HepG2 (cell line): Measurements from ENCODE around the gene MYO10. TPM values are rescaled to one million over a fixed set of nuclear protein-coding genes. Genes with fewer than 3 reads are reported as not detected.

Source experiments
- ATAC-seq: fragments of 200-7000 bp; cut with Tn5 transposase; 3 replicates; pipeline ENCODE4 v1.9.1; 2020; ENCODE audit warnings: mild to moderate bottlenecking, moderate library complexity
- BruUV-seq: library from RNA; stranded (reverse); fragments of 400-500 nt; replicated peaks from 2 replicates; lab custom pipeline; 2021; lab: Mats Ljungman, UMichigan
- CTCF ChIA-PET: fragments of 300-600 bp; formaldehyde crosslinking; extraction: SDS; loops from one replicate; lab custom pipeline; 2021; ENCODE audit warnings: low total read pairs, inconsistent platforms, low intra/inter-chr PET ratio; lab: Yijun Ruan, JAX
- POLR2A ChIA-PET: fragments of 350-600 bp; sonication (Branson Sonifier 250); formaldehyde crosslinking; loops from one replicate; lab custom pipeline; 2020; ENCODE audit warnings: antibody characterized with exemption, inconsistent platforms; lab: Yijun Ruan, JAX
- DNase-seq: peaks from one replicate; pipeline ENCODE4 v3.0.0-alpha.2; 2015; ENCODE audit warnings: low spot score
- FAIRE-seq: peaks from 3 replicates; lab custom pipeline; 2011; peaks lifted over from hg19 to GRCh38; lab: Jason Lieb, UNC
- H2AFZ ChIP-seq: one replicate; pipeline ENCODE4 v1.6.1; 2011; ENCODE audit warnings: low read length, inconsistent platforms
- H3K27ac ChIP-seq: fragments of 300-600 bp; 3 replicates; pipeline ENCODE4 v1.8.0; 2011; ENCODE audit warnings: mixed run types, mild to moderate bottlenecking, mixed read lengths, low read length, inconsistent platforms; ENCODE audit not compliant: insufficient read depth; ENCODE audit errors: extremely low read length
- H3K27me3 ChIP-seq, 2 experiments: fragments of 200-600 bp in 1 of 2; 2 replicates in 1 of 2; 3 replicates in 1 of 2; pipeline versions ENCODE4 v1.6.0 to v1.8.0; 2011; ENCODE audit warnings: low read length in 2 of 2, mild to moderate bottlenecking in 2 of 2, moderate library complexity in 2 of 2, inconsistent platforms in 1 of 2; ENCODE audit not compliant: insufficient read depth in 2 of 2, control insufficient read depth in 1 of 2
- H3K36me3 ChIP-seq, 2 experiments: fragments of 200-600 bp in 1 of 2; replicated peaks in 1 of 2; 2 replicates in 1 of 2; 3 replicates in 1 of 2; pipeline versions ENCODE4 v1.5.1 to v1.8.0; 2011; ENCODE audit warnings: low read length in 2 of 2, inconsistent platforms in 1 of 2; ENCODE audit not compliant: insufficient read depth in 2 of 2, control insufficient read depth in 1 of 2
- H3K4me1 ChIP-seq: 2 replicates; pipeline ENCODE4 v1.5.1; 2012; ENCODE audit warnings: low read length, inconsistent platforms; ENCODE audit not compliant: insufficient read depth
- H3K4me2 ChIP-seq: 2 replicates; pipeline ENCODE4 v1.6.0; 2011; ENCODE audit warnings: low read depth, low read length, inconsistent platforms
- H3K4me3 ChIP-seq, 3 experiments: fragments of 200-600 bp in 1 of 3; sonication (generic), shearing (Covaris generic) in 1 of 3; replicated peaks in 1 of 3; 2 replicates each; pipeline ENCODE4 v1.5.1; 2011 to 2016; ENCODE audit warnings: low read length in 3 of 3, inconsistent platforms in 2 of 3, low read depth in 2 of 3, mild to moderate bottlenecking in 2 of 3, control low read depth in 1 of 3, mixed read lengths in 1 of 3; ENCODE audit not compliant: insufficient read depth in 1 of 3
- H3K79me2 ChIP-seq: one replicate; pipeline ENCODE4 v1.6.1; 2011; ENCODE audit warnings: low read length, inconsistent platforms; ENCODE audit not compliant: insufficient read depth
- H3K9ac ChIP-seq: 2 replicates; pipeline ENCODE4 v1.6.0; 2011; ENCODE audit warnings: mild to moderate bottlenecking, low read depth, low read length, inconsistent platforms; ENCODE audit not compliant: insufficient read depth
- H3K9me3 ChIP-seq: 2 replicates; pipeline ENCODE4 v1.5.1; 2012; ENCODE audit warnings: mild to moderate bottlenecking, low read length
- H4K20me1 ChIP-seq: 2 replicates; pipeline ENCODE4 v1.6.0; 2011; ENCODE audit warnings: inconsistent platforms, mild to moderate bottlenecking, low read length, moderate library complexity; ENCODE audit not compliant: insufficient read depth
- CBFB ChIP-seq: sonication (generic); formaldehyde crosslinking; IDR thresholded peaks from 2 replicates; pipeline ENCODE4 v1.4.0; 2020; ENCODE audit warnings: missing genetic modification reagents
- CHD2 ChIP-seq: IDR thresholded peaks from 2 replicates; pipeline ENCODE4 v1.6.1; 2011; ENCODE audit warnings: low read depth, low read length, improper control_type of control experiment
- GABPB1 ChIP-seq: IDR thresholded peaks from 2 replicates; pipeline ENCODE4 v1.6.1; 2016; ENCODE audit warnings: mild to moderate bottlenecking, missing genetic modification reagents, moderate library complexity, missing compliant biosample characterization
- GATAD2A ChIP-seq: IDR thresholded peaks from 2 replicates; pipeline ENCODE4 v1.6.1; 2016
- IKZF5 ChIP-seq: IDR thresholded peaks from 2 replicates; pipeline ENCODE4 v1.6.1; 2018; ENCODE audit warnings: missing genetic modification reagents, mild to moderate bottlenecking, missing compliant biosample characterization
- MLX ChIP-seq: IDR thresholded peaks from 2 replicates; pipeline ENCODE4 v1.6.1; 2016
- MXD3 ChIP-seq: IDR thresholded peaks from 2 replicates; pipeline ENCODE4 v1.6.1; 2016; ENCODE audit warnings: mild to moderate bottlenecking, missing biosample characterization, missing genetic modification reagents
- MYC ChIP-seq: sonication (generic); formaldehyde crosslinking; IDR thresholded peaks from 2 replicates; pipeline ENCODE4 v1.9.0; 2021; ENCODE audit warnings: missing genetic modification reagents, borderline replicate concordance
- PAF1 ChIP-seq: IDR thresholded peaks from 2 replicates; pipeline ENCODE4 v1.6.1; 2016; ENCODE audit warnings: missing genetic modification reagents, missing compliant biosample characterization
- PAX8 ChIP-seq: sonication (generic); formaldehyde crosslinking; IDR thresholded peaks from 2 replicates; pipeline ENCODE4 v1.8.0; 2022; ENCODE audit warnings: mild to moderate bottlenecking, missing genetic modification reagents, borderline replicate concordance
- POLR2G ChIP-seq: fragments of 200-400 bp; formaldehyde crosslinking; IDR thresholded peaks from 2 replicates; pipeline ENCODE4 v1.6.1; 2018; ENCODE audit warnings: mild to moderate bottlenecking, low read depth, low read length, moderate library complexity
- SAP130 ChIP-seq: IDR thresholded peaks from 2 replicates; pipeline ENCODE4 v1.6.1; 2016; ENCODE audit warnings: low read depth
- SETDB1 ChIP-seq: sonication (generic); formaldehyde crosslinking; IDR thresholded peaks from 2 replicates; pipeline ENCODE4 v1.5.1; 2020; ENCODE audit warnings: missing genetic modification reagents, mild to moderate bottlenecking, borderline replicate concordance
- TRIM22 ChIP-seq: fragments of 450-650 bp; IDR thresholded peaks from 2 replicates; pipeline ENCODE4 v1.6.1; 2017
- ZBTB1 ChIP-seq: sonication (generic); formaldehyde crosslinking; IDR thresholded peaks from 2 replicates; pipeline ENCODE4 v1.4.0; 2020; ENCODE audit warnings: missing genetic modification reagents, borderline replicate concordance
- ZNF446 ChIP-seq: sonication (generic); formaldehyde crosslinking; IDR thresholded peaks from 2 replicates; pipeline ENCODE4 v1.5.0; 2020; ENCODE audit warnings: mild to moderate bottlenecking, missing genetic modification reagents
- ZNF503 ChIP-seq: sonication (generic); formaldehyde crosslinking; IDR thresholded peaks from 2 replicates; pipeline ENCODE4 v1.4.0; 2020; ENCODE audit warnings: missing genetic modification reagents
- ZNF552 ChIP-seq: sonication (generic); formaldehyde crosslinking; IDR thresholded peaks from 2 replicates; pipeline ENCODE4 v1.9.0; 2022; ENCODE audit warnings: missing genetic modification reagents, mild to moderate bottlenecking, borderline replicate concordance
- WGBS: methylation state at CpG from one replicate; pipeline ENCODE4 v1.1.6; 2017; ENCODE audit warnings: low lambda C conversion rate; 5-methylcytosine and 5-hydroxymethylcytosine counted together
- in situ Hi-C: cut with HindIII; loops from 2 replicates; pipeline ENCODE4 v1.10.0; 2017; ENCODE audit warnings: low pct_unique_long_range_greater_than_20kb; ENCODE audit not compliant: extremely low pct_ligation_motif_present
- intact Hi-C: fragments of 100-400 bp; cut with micrococcal nuclease; formaldehyde crosslinking; loops from one replicate; pipeline ENCODE4 v1.10.0; 2022; ENCODE audit not compliant: unreplicated experiment
- polyA plus RNA-seq, 8 experiments: library from polyadenylated mRNA; depleted of rRNA in 3 of 8; stranded (reverse) in 7 of 8; unstranded in 1 of 8; fragments of >200 nt; fragmentation: Illumina TruSeq in 4 of 8; extraction: Trizol in 4 of 8; gene quantifications; 2 replicates each; pipeline versions ENCODE4 v1.2.1 to v1.2.3, GENCODE V29; 2011 to 2016; ENCODE audit warnings: low read depth in 4 of 8, missing spikeins in 1 of 8, mixed read lengths in 1 of 8; ENCODE audit not compliant: insufficient read depth in 1 of 8
- total RNA-seq, 5 experiments: library from RNA; depleted of rRNA; stranded (reverse); fragments of >200 nt; fragmentation: Illumina TruSeq; extraction: Trizol; gene quantifications; 2 replicates each; pipeline ENCODE4 v1.2.3, GENCODE V29; 2016; ENCODE audit warnings: low read depth in 1 of 5

The MYO10 gene
- total and polyA plus RNA-seq, 2 of the 13 experiments (the other 11 are each of a cell fraction or from before 2014, with no cell fraction given) = 4.5 to 14.0 TPM

GRCh38 chr5:16897284-16897704, 38.8 kb downstream of the MYO10 start:
- ChIA-PET POLR2A (no interaction called here), CTCF (no interaction called here)
- Histone ChIP-seq H3K9ac (no peak overlapping the region), H3K27me3 (peaks cover 2 to 5% of the 10 kb centered on the region in 2 experiments; a peak in 1 of 5 replicates), H3K4me2 (no peak overlapping the region), H2AFZ (no peak overlapping the region), H3K79me2 (no peaks in the 10 kb centered on the region), H4K20me1 (peaks cover 3% of the 10 kb centered on the region; the same call in 1 of the 2 replicates), H3K27ac (no peak overlapping the region), H3K36me3 (no peaks in the 10 kb centered on the region), H3K4me3 (no peak overlapping the region), H3K9me3 (no peaks in the 10 kb centered on the region), H3K4me1 (peaks cover 20% of the 10 kb centered on the region)
- intact Hi-C loops = no loop called here
- 47% methylated on average over 7 of the region's 7 CpGs for WGBS
- TF ChIP-seq PAX8 (CRISPR knock-in tag) (no peak), ZNF503 (no peak), MXD3 (CRISPR knock-in tag) (no peak), GABPB1 (CRISPR knock-in tag) (no peak), ZNF552 (CRISPR knock-in tag) (no peak), MYC (CRISPR knock-in tag) (no peak), SETDB1 (CRISPR knock-in tag) (no peak), SAP130 (CRISPR knock-in tag) (no peak), IKZF5 (CRISPR knock-in tag) (no peak), PAF1 (CRISPR knock-in tag) (no peak), ZNF446 (no peak), ZBTB1 (CRISPR knock-in tag) (no peak), MLX (CRISPR knock-in tag) (no peak), CHD2 (no peak), POLR2G (no peak), TRIM22 (no peak), GATAD2A (CRISPR knock-in tag) (no peak), CBFB (CRISPR knock-in tag) (no peak)
- ATAC-seq (no peak), FAIRE-seq (no peak), DNase-seq (no peak)
- no TSS peak for BruUV-seq
- in situ Hi-C loops = no loop called here
